Measurements from ENCODE around the gene GATB. TPM values are rescaled to one million over a fixed set of nuclear protein-coding genes. Genes with fewer than 3 reads are reported as not detected.

The GATB gene
- total and polyA plus RNA-seq, 2 experiments from 2014 or later, result 17.7 to 18.9 TPM

- no peak overlapping the region for H3K4me3 ChIP-seq
- H3K36me3 ChIP-seq (ENCODE audit: insufficient read depth), result peaks cover 8% of the 10 kb centered on the region; the same call in 1 of the 2 replicates
- TF ChIP-seq POLR2AphosphoS5 (IDR thresholded peaks at IDR 0.05; ENCODE audit: low read depth), result no peak
- no peak for TF ChIP-seq EZH2phosphoT487 (IDR thresholded peaks at IDR 0.05; ENCODE audit: unreplicated experiment)
- Mint-ChIP-seq H3K4me3 (no peak overlapping the region), H3K36me3 (ENCODE audit: low read depth) (peaks cover 3% of the 10 kb centered on the region; the same call in 2 of the 3 replicates), H3K27me3 (ENCODE audit: insufficient read depth, low read depth, poor library complexity) (peaks cover 1% of the 10 kb centered on the region), H3K27ac (0 out of 2 replicates have a peak overlapping the region, but pooled peaks have one; percentile 13), H3K9me3 (peaks cover 13% of the 10 kb centered on the region), H3K4me1 (peaks cover 15% of the 10 kb centered on the region; the same call in 2 of the 3 replicates)
- peak overlapping the region; percentile 24 for H3K4me2 ChIP-seq
- H3K27me3 ChIP-seq (ENCODE audit: insufficient read depth), result no peaks in the 10 kb centered on the region
- DNase-seq (ENCODE audit: low spot score), result peak; percentile 36
- H3K27ac ChIP-seq (ENCODE audit: low read depth), result no peak overlapping the region
- peaks cover 11% of the 10 kb centered on the region; the same call in 1 of the 2 replicates for H3K9me2 ChIP-seq (ENCODE audit: insufficient read depth)
- H3K79me2 ChIP-seq (replicated peaks; ENCODE audit: insufficient read depth), result no peaks in the 10 kb centered on the region
- no peaks in the 10 kb centered on the region for H4K20me1 ChIP-seq (replicated peaks; ENCODE audit: insufficient read depth)
- peak; percentile 49; the same call in 2 of the 3 replicates for ATAC-seq
- H3F3A ChIP-seq (replicated peaks; ENCODE audit: low read depth), result no peaks in the 10 kb centered on the region
- peaks cover 16% of the 10 kb centered on the region; the same call in 1 of the 2 replicates for H3K4me1 ChIP-seq (ENCODE audit: insufficient read depth)
- no peak overlapping the region for H2AFZ ChIP-seq
Measured at GRCh38 chr4:151768835-151769234, 8.0 kb upstream of the GATB start.

- Histone ChIP-seq H3K36me3 (ENCODE audit: insufficient read depth) (no peaks in the 10 kb centered on the region), H2AFZ (no peak overlapping the region), H3K4me3 (no peak overlapping the region), H3K4me1 (ENCODE audit: insufficient read depth) (peaks cover 16% of the 10 kb centered on the region; the same call in 1 of the 2 replicates), H3K27ac (ENCODE audit: low read depth) (no peak overlapping the region), H4K20me1 (replicated peaks; ENCODE audit: insufficient read depth) (no peaks in the 10 kb centered on the region), H3K4me2 (no peak overlapping the region), H3K9me2 (ENCODE audit: insufficient read depth) (peaks cover 11% of the 10 kb centered on the region; the same call in 1 of the 2 replicates), H3F3A (replicated peaks; ENCODE audit: low read depth) (no peaks in the 10 kb centered on the region), H3K79me2 (replicated peaks; ENCODE audit: insufficient read depth) (no peaks in the 10 kb centered on the region), H3K27me3 (ENCODE audit: insufficient read depth) (no peaks in the 10 kb centered on the region)
- H3K36me3 Mint-ChIP-seq (ENCODE audit: low read depth), result no peaks in the 10 kb centered on the region; the same call in 2 of the 3 replicates
- H3K27me3 Mint-ChIP-seq (ENCODE audit: insufficient read depth, low read depth, poor library complexity), result peaks cover 1% of the 10 kb centered on the region
- no peak for ATAC-seq
- TF ChIP-seq CTCF (conservative IDR thresholded peaks at IDR 0.05; ENCODE audit: low read depth in 2 of 2) (peak; percentile 30 to 57; a peak in 3 of 4 replicates), ZNF462 (CRISPR knock-in tag; IDR thresholded peaks at IDR 0.05) (no peak)
- peaks cover 16% of the 10 kb centered on the region; the same call in 2 of the 3 replicates for H3K4me1 Mint-ChIP-seq
- peak; percentile 40 for DNase-seq (ENCODE audit: low spot score)
- H3K4me3 Mint-ChIP-seq, result no peak overlapping the region
- H3K27ac Mint-ChIP-seq, result no peak overlapping the region
- peaks cover 4% of the 10 kb centered on the region; the same call in 2 of the 3 replicates for H3K9me3 Mint-ChIP-seq
Measured at GRCh38 chr4:151766691-151767090, 5.9 kb upstream of the GATB start.
